Body of pancreas (tissue), 4 donors: ENCODE measurements around the gene PAK4. TPM values are rescaled to one million over a fixed set of nuclear protein-coding genes. Genes with fewer than 3 reads are reported as not detected.

Experiments
- ATAC-seq: fragments of 150-250 bp; one replicate; pipeline ENCODE4 v1.9.1; 2016
- DNase-seq, 4 donors: peaks; one replicate each; pipeline ENCODE4 v3.0.0-alpha.2; 2019
- H3K27ac ChIP-seq, 4 donors: fragments of 200-600 bp; sonication (generic); 1 replicate in 3 of 4; 2 replicates in 1 of 4; pipeline versions ENCODE4 v1.5.1 to v1.6.1; 2016 to 2019; ENCODE audit warnings: mild to moderate bottlenecking in 1 of 4, mixed read lengths in 1 of 4, moderate library complexity in 1 of 4
- H3K27me3 ChIP-seq, 2 donors: fragments of 200-600 bp; sonication (generic); one replicate each; pipeline ENCODE4 v1.6.0; 2016; ENCODE audit warnings: mild to moderate bottlenecking in 1 of 2
- H3K36me3 ChIP-seq, 2 donors: fragments of 200-600 bp; sonication (generic); replicated peaks in 1 of 2; 2 replicates each; pipeline ENCODE4 v1.5.1; 2016; ENCODE audit warnings: low read depth in 2 of 2; ENCODE audit not compliant: insufficient read depth in 1 of 2
- H3K4me1 ChIP-seq: fragments of 200-600 bp; sonication (generic); one replicate; pipeline ENCODE4 v1.6.0; 2016
- H3K4me3 ChIP-seq, 2 donors: fragments of 200-600 bp; sonication (generic); 1 replicate in 1 of 2; 2 replicates in 1 of 2; pipeline ENCODE4 v1.5.1; 2016 to 2019
- H3K9me3 ChIP-seq, 3 donors: fragments of 200-600 bp; sonication (generic); 1 replicate in 2 of 3; 2 replicates in 1 of 3; pipeline ENCODE4 v1.5.1; 2016
- POLR2A ChIP-seq, 3 donors: fragments of 450-650 bp; IDR thresholded peaks; one replicate each; pipeline ENCODE4 v1.6.1; 2016; ENCODE audit warnings: antibody characterized with exemption in 3 of 3, mild to moderate bottlenecking in 2 of 3
- WGBS, 2 donors: methylation state at CpG; one replicate each; pipeline ENCODE4 v1.1.5; 2017; 5-methylcytosine and 5-hydroxymethylcytosine counted together
- intact Hi-C: fragments of 100-400 bp; cut with DNase I; formaldehyde crosslinking; loops from one replicate; pipeline ENCODE4 v1.15.1; 2023
- total RNA-seq, 2 donors: library from RNA; depleted of rRNA; stranded (reverse); fragments of >200 nt; gene quantifications; one replicate each; pipeline ENCODE4 v1.1.0, GENCODE V29; 2016
- TF ChIP-seq, protein P1 (sequence below), 7 experiments: fragments of 450-650 bp in 4 of 7; fragments of 200-600 bp in 3 of 7; sonication (generic) in 3 of 7; IDR thresholded peaks; one replicate each; pipeline ENCODE4 v1.5.1; 2016 to 2019; ENCODE audit warnings: antibody characterized with exemption in 7 of 7

The PAK4 gene
- total RNA-seq, 2 donors from 2014 or later, result 18.9 to 40.2 TPM

DNA sequence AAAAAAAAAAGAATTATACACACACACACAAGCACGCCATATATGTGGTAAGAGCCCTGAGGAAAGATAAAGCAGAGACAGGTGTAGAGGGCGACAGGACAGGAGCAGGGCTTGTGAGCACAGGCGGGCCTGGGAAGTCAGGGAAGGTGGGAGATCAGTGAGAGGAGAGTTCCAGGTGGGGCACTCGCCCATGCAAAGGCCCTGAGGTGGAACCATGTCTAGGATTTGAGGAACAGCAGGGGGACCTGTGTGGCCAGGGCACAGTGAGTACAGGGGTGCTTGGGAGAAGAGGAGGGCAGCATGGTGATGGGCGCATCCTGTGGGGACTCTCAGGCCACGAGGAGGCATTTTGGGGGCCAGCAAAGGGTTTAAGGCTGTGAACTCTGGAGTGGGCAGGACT, 38.7 kb downstream of the PAK4 start:
- no peak overlapping the region for H3K4me3 ChIP-seq
- no peak for ATAC-seq
- peaks cover 76% of the 10 kb centered on the region for H3K4me1 ChIP-seq
- intact Hi-C loops, result no loop called here
- H3K27ac ChIP-seq, result no peak overlapping the region
- DNase-seq, result no peak
- WGBS, 2 donors, result 81 to 95% methylated on average over 6 of the region's 6 CpGs
- TF ChIP-seq POLR2A (IDR thresholded peaks at IDR 0.05), result no peak
- TF ChIP-seq, protein P1, sequence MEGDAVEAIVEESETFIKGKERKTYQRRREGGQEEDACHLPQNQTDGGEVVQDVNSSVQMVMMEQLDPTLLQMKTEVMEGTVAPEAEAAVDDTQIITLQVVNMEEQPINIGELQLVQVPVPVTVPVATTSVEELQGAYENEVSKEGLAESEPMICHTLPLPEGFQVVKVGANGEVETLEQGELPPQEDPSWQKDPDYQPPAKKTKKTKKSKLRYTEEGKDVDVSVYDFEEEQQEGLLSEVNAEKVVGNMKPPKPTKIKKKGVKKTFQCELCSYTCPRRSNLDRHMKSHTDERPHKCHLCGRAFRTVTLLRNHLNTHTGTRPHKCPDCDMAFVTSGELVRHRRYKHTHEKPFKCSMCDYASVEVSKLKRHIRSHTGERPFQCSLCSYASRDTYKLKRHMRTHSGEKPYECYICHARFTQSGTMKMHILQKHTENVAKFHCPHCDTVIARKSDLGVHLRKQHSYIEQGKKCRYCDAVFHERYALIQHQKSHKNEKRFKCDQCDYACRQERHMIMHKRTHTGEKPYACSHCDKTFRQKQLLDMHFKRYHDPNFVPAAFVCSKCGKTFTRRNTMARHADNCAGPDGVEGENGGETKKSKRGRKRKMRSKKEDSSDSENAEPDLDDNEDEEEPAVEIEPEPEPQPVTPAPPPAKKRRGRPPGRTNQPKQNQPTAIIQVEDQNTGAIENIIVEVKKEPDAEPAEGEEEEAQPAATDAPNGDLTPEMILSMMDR (IDR thresholded peaks at IDR 0.05), result no peak
- H3K36me3 ChIP-seq, result no peaks in the 10 kb centered on the region
- no peaks in the 10 kb centered on the region for H3K9me3 ChIP-seq
- no peaks in the 10 kb centered on the region for H3K27me3 ChIP-seq

DNA sequence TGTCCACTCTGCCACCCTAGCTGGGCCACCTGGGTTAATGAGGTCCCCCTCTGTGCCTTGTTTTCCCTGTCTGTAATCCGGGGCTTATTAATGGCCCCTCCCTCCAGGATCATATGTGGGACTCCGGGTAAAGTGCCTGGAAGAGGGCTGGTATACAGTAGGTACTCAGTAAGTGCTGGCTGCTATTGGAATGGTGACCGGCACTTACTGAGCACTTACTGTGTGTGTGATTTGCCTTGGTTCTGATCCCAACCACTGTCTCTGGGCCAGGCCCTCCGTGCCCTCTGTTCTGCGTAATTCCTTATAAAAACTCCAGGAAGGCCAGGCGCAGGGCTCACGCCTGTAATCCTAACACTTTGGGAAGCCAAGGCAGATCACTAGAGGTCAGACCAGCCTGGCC, 40.3 kb downstream of the PAK4 start:
- Histone ChIP-seq H3K27ac (peak overlapping the region in 3 of 4 donors; percentile 72 to 83 (median 73)), H3K4me3 (no peak overlapping the region), H3K27me3 (no peaks in the 10 kb centered on the region), H3K9me3 (no peaks in the 10 kb centered on the region), H3K36me3 (peaks cover 0 to 4% of the 10 kb centered on the region in 2 donors), H3K4me1 (peaks cover 62% of the 10 kb centered on the region)
- TF ChIP-seq, protein P1 (IDR thresholded peaks at IDR 0.05), result no peak
- TF ChIP-seq POLR2A (IDR thresholded peaks at IDR 0.05), result no peak
- WGBS, 2 donors, result 92 to 100% methylated on average over 6 to 7 of the region's 7 CpGs
- intact Hi-C loops, result no loop called here
- DNase-seq (no peak), ATAC-seq (no peak)

DNA sequence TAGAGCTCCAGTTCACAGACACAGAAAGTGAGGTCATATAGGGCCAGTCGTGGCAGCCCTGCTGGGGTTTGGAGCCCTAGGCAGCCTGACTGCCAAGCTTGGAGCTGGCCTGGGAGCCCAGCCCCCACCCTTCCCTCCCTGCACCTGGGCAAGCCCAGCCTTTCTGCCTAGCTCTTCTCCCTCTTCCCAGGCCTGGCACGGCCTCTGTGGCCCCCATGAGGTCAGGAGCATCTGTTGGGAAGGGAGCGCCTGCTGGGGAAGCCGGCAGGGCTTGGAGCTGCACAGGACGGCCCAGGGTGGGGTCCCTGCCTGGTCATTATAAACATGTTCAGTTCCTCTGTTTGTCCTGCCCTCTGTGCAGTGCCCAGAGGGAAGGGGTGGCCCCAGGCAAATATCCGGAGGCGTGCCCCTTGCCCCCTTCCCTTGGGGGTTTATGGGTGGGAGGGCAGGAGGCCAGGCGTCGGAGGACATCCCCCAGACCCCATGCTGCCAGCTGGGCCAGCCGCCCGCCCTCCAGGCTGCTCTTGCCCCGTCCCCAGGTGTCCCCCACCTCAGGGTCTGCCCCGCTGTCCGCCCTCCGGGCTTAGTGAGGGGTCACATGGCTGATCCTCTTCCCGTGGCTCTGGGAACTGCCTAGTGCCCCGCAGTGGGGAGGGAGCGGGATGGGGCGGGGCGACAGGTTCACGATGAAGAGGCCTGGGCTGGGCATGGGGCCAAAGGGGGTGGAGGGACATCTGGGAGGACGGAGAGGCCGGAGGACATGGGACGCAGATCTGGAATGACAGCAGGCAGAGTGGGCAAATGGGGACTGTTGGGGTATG, 41.2 kb downstream of the PAK4 start:
- intact Hi-C loops, result no loop called here
- TF ChIP-seq, protein P1 (IDR thresholded peaks at IDR 0.05), result no peak
- TF ChIP-seq POLR2A (IDR thresholded peaks at IDR 0.05), result no peak
- ATAC-seq (peak; percentile 57), DNase-seq (peak; percentile 69 to 88 (median 84))
- Histone ChIP-seq H3K27ac (peak overlapping the region; percentile 34 to 83 (median 72)), H3K27me3 (no peaks in the 10 kb centered on the region), H3K9me3 (no peaks in the 10 kb centered on the region), H3K36me3 (peaks cover 0 to 8% of the 10 kb centered on the region in 2 donors), H3K4me1 (peaks cover 59% of the 10 kb centered on the region), H3K4me3 (no peak overlapping the region)
- WGBS, 2 donors, result 37 to 41% methylated on average over 20 of the region's 24 CpGs

DNA sequence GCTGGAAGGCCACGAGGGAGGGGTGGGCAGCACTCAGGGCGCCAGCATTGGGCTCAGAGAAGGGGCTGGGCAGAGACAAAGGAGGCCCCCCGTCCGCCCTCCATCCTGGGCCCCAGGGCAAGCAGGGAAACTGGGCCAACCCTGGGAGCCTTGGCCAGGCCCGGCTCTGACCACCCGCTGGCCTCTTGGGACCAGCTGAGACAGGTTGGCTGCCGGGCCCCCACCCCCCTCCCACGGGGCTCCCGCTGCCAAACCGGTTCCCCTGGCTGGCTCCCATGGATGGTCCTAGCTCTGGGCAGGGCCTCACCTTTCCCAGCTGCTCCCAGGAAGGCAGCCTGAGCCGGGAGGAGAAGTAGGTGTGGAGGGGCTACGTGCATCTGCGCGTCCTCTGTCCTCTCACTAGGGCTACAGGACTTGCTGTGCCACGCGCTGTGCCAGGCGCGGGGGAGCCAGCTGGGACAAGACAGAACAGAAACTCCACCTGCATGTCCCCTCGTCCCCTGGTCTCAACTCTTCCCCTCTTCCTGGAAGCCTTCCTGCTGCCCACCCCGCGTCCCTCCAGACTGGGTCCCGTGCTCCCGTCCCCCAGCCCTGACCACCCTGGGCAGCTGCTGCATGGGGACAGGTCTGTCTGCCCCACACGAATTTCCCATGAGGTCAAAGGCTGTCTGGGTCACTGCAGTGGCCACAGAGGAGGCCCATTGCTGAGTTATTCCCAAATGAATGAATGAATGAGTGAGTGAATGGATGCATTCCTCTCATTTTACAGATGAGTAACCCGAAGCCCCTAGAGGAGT, 42.1 kb downstream of the PAK4 start:
- Histone ChIP-seq H3K4me3 (no peak overlapping the region), H3K27ac (peak overlapping the region; percentile 34 to 83 (median 72)), H3K4me1 (peaks cover 51% of the 10 kb centered on the region), H3K27me3 (no peaks in the 10 kb centered on the region), H3K36me3 (peaks cover 0 to 10% of the 10 kb centered on the region in 2 donors), H3K9me3 (no peaks in the 10 kb centered on the region)
- ATAC-seq (peak; percentile 83), DNase-seq (peak; percentile 51 to 83 (median 75))
- TF ChIP-seq, protein P1 (IDR thresholded peaks at IDR 0.05), result no peak
- peak in 1 of 3 donors; percentile 7 for TF ChIP-seq POLR2A (IDR thresholded peaks at IDR 0.05)
- WGBS, 2 donors, result 45 to 59% methylated on average over 17 to 25 of the region's 25 CpGs
- intact Hi-C loops, result no loop called here
